ENCODE data around the gene GIT1. TPM values are rescaled to one million over a fixed set of nuclear protein-coding genes. Genes with fewer than 3 reads are reported as not detected.
A peak's percentile ranks its signal among the peaks of the same experiment; 100 is the strongest.

GIT1 gene
- total RNA-seq, 2 donors from 2014 or later: 45.4 to 48.3 TPM

DNA sequence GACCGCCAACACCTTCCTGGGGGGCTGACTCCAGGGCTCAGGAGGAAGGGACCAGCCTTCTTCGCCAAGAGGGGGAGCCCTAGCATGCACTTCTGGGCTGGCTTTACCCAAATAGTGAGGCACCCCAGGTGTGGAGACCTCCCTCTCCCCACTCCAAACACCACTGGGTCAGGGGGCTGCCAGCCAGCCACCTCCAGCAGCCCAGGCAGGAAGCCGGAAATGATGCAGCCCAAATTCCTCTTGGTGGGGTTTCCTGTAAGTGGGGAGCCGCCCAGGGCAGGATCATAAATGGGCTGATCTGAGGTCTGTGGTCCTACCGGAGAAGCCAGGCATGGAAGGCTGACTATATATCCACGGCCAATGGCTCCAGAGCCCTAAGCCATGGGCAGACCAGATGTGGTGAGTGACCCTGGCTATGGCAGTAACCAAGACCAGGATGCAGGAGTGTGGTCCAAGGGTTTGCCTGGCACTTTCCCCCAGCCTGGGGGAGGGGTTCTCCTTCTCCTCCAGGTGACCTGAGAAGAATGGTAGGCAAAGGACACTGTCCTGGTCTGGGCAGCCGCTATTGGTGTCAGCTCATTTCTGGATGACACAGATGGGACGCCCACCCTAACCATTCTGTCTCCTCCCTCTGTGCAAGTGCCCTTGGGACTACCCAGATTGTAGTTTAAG is 4.2 kb downstream of the GIT1 start:
- no peaks in the 10 kb centered on the region for H3K9me3 ChIP-seq (ENCODE audit: control insufficient read depth, low read length, poor library complexity, severe bottlenecking)
- ATAC-seq: no peak
- peaks cover 47% of the 10 kb centered on the region for H3K4me1 Mint-ChIP-seq
- DNase-seq: peak in 1 of 3 donors; percentile 26
- H3K27me3 Mint-ChIP-seq: no peaks in the 10 kb centered on the region
- H3K36me3 Mint-ChIP-seq (ENCODE audit: low read depth): no peaks in the 10 kb centered on the region
- peak overlapping the region; percentile 69 for H3K4me3 Mint-ChIP-seq
- H3K27ac Mint-ChIP-seq: peak overlapping the region; percentile 54

GRCh38 chr17:29584452-29585079 is 4.9 kb downstream of the GIT1 start:
- Mint-ChIP-seq H3K27me3 (no peaks in the 10 kb centered on the region), H3K27ac (peak overlapping the region; percentile 54), H3K36me3 (ENCODE audit: low read depth) (no peaks in the 10 kb centered on the region), H3K4me3 (no peak overlapping the region), H3K4me1 (peaks cover 49% of the 10 kb centered on the region)
- H3K9me3 ChIP-seq (ENCODE audit: control insufficient read depth, low read length, poor library complexity, severe bottlenecking): no peaks in the 10 kb centered on the region
- DNase-seq (no peak), ATAC-seq (no peak)

- no peak overlapping the region for H3K4me3 Mint-ChIP-seq
- peaks cover 47% of the 10 kb centered on the region for H3K4me1 Mint-ChIP-seq
Measured at GRCh38 chr17:29583324-29584248, 5.9 kb downstream of the GIT1 start.

GRCh38 chr17:29582772-29583171 is 6.7 kb downstream of the GIT1 start:
- ATAC-seq (no peak), DNase-seq (no peak)
- Mint-ChIP-seq H3K4me3 (peak overlapping the region; percentile 28), H3K36me3 (ENCODE audit: low read depth) (no peaks in the 10 kb centered on the region), H3K27me3 (no peaks in the 10 kb centered on the region), H3K27ac (no peak overlapping the region), H3K4me1 (peaks cover 43% of the 10 kb centered on the region)
- no peaks in the 10 kb centered on the region for H3K9me3 ChIP-seq (ENCODE audit: control insufficient read depth, low read length, poor library complexity, severe bottlenecking)

More at GRCh38 chr17:29583324-29584248, 5.9 kb downstream of the GIT1 start:
- Mint-ChIP-seq H3K36me3 (ENCODE audit: low read depth) (no peaks in the 10 kb centered on the region), H3K27me3 (no peaks in the 10 kb centered on the region), H3K27ac (peak overlapping the region; percentile 54)
- ATAC-seq (no peak), DNase-seq (no peak)
- H3K9me3 ChIP-seq (ENCODE audit: control insufficient read depth, low read length, poor library complexity, severe bottlenecking): no peaks in the 10 kb centered on the region

DNA sequence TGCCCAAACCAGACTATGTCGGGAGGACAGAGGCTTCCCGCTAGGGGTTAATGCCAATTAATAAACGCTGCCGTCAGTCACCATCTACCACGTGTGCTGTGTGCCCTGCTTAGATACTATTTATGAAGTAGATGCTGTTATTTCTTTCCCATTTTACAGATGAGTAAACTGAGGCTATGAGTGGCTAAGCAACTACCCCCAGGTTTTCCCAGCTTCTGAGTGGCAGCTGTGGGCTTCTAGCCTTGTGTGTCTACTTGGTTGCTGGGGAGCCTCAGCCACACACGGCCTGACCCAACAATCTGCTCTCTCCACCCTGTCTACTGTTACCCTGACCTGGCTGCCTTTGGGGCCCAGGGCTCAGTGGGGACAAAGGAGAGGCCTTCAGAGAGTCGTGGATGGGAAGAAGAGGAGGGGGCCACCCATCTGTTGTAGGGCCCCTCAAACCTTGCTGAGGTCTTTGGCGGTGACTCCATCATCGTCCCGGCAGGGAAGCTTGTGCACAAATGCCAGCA is 7.1 kb downstream of the GIT1 start:
- no peaks in the 10 kb centered on the region for H3K27me3 Mint-ChIP-seq
- H3K9me3 ChIP-seq (ENCODE audit: control insufficient read depth, low read length, poor library complexity, severe bottlenecking): no peaks in the 10 kb centered on the region
- H3K36me3 Mint-ChIP-seq (ENCODE audit: low read depth): no peaks in the 10 kb centered on the region
- no peak overlapping the region for H3K27ac Mint-ChIP-seq
- H3K4me1 Mint-ChIP-seq: peaks cover 39% of the 10 kb centered on the region
- ATAC-seq (no peak), DNase-seq (no peak)
- no peak overlapping the region for H3K4me3 Mint-ChIP-seq

DNA sequence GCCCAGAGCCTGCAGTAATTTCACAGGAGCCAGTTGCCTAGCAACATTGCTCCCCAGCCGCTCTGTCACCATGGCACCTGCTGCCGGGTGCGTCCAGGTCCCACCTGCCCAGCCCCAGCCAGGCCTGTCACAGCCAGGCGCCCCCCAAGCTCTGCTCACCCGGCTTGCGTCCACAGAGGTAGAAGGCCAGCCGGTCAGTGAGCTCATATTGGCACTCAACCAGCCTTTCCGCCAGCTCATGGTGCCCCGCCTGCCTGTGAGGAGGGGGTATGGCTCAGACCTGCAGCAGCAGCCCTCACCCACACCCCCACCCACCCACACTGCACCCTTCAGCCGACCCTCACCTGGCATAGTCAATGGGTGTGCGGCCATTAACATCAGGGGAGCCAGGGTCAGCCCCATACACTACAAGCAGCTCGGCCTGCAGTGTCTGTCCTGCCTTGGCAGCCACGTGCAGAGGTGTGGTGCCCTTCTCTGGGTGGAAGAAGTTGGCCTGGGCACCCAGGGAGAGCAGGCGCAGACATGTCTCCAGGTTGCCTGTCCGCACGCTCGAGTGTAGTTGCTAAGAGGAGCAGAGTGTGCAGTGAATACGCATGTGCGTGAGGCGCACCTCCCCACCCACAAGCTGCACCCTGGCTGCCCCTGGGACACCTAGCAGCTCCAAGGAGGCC is 7.7 kb downstream of the GIT1 start:
- no peak for DNase-seq
- Mint-ChIP-seq H3K36me3 (ENCODE audit: low read depth) (no peaks in the 10 kb centered on the region), H3K27me3 (no peaks in the 10 kb centered on the region), H3K4me3 (no peak overlapping the region), H3K4me1 (peaks cover 36% of the 10 kb centered on the region), H3K27ac (no peak overlapping the region)
- no peak for ATAC-seq
- H3K9me3 ChIP-seq (ENCODE audit: control insufficient read depth, low read length, poor library complexity, severe bottlenecking): no peaks in the 10 kb centered on the region

GRCh38 chr17:29579866-29580771 is 9.3 kb downstream of the GIT1 start:
- H3K27ac Mint-ChIP-seq: peak overlapping the region; percentile 72
- H3K4me1 Mint-ChIP-seq: peaks cover 26% of the 10 kb centered on the region
- no peak overlapping the region for H3K4me3 Mint-ChIP-seq
- peak; percentile 99 for ATAC-seq
- no peaks in the 10 kb centered on the region for H3K9me3 ChIP-seq (ENCODE audit: control insufficient read depth, low read length, poor library complexity, severe bottlenecking)
- H3K27me3 Mint-ChIP-seq: no peaks in the 10 kb centered on the region
- H3K36me3 Mint-ChIP-seq (ENCODE audit: low read depth): no peaks in the 10 kb centered on the region
- DNase-seq: peak; percentile 76 to 90 (median 80)

DNA sequence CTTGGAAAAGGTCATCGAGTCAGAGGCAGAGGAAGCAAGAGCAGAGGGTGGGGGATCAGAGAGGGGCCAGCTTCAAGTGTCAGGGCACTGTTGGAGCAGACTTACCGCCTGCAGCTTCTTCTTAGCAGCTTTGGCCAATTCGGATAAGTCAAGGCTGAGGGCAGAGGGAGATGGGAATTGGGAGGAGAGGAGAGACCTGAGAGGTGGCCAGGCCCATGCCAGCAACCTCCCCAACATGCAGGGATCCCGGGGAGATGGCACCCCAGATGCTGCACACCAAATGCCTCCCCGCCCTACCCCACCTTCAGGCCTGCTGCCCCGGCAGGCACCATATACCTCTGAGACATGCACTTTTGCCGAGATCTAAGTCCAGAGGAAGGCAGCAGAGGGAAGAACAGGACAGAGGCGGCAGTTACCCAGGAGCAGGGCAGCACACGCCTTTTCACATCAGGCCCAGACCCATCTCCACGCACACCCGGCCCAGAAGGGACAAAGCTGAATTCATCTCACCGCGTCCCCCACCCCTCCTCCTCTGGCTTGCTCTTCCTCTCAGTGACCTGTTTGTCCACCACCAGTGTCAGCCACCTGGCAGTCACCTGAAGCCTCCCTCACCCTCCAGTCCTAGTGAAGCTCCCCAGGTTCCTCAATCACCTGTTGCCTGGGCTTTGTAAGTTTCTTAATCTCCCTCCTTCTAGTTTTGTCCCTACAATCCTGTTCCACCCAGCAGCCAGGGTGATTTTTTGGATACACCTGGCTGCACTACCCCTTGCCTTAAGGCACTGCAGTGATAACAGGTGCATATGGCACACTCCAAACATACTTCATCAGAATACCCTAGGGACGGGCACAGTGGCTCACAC is 10.6 kb downstream of the GIT1 start:
- DNase-seq (no peak), ATAC-seq (no peak)
- Mint-ChIP-seq H3K27me3 (no peaks in the 10 kb centered on the region), H3K27ac (peak overlapping the region; percentile 41), H3K4me3 (no peak overlapping the region), H3K4me1 (peaks cover 19% of the 10 kb centered on the region), H3K36me3 (ENCODE audit: low read depth) (no peaks in the 10 kb centered on the region)
- no peaks in the 10 kb centered on the region for H3K9me3 ChIP-seq (ENCODE audit: control insufficient read depth, low read length, poor library complexity, severe bottlenecking)

GRCh38 chr17:29577385-29578211 is 11.8 kb downstream of the GIT1 start:
- Mint-ChIP-seq H3K27me3 (no peaks in the 10 kb centered on the region), H3K27ac (peak overlapping the region; percentile 41), H3K4me3 (no peak overlapping the region), H3K4me1 (peaks cover 21% of the 10 kb centered on the region), H3K36me3 (ENCODE audit: low read depth) (no peaks in the 10 kb centered on the region)
- no peak for DNase-seq
- ATAC-seq: no peak
- no peaks in the 10 kb centered on the region for H3K9me3 ChIP-seq (ENCODE audit: control insufficient read depth, low read length, poor library complexity, severe bottlenecking)

GRCh38 chr17:29577001-29577370 is 12.5 kb downstream of the GIT1 start:
- DNase-seq (no peak), ATAC-seq (no peak)
- Mint-ChIP-seq H3K27ac (no peak overlapping the region), H3K36me3 (ENCODE audit: low read depth) (no peaks in the 10 kb centered on the region), H3K4me1 (peaks cover 17% of the 10 kb centered on the region), H3K4me3 (no peak overlapping the region), H3K27me3 (no peaks in the 10 kb centered on the region)
- no peaks in the 10 kb centered on the region for H3K9me3 ChIP-seq (ENCODE audit: control insufficient read depth, low read length, poor library complexity, severe bottlenecking)
